ENCODE data around the gene WWP2.

DNA sequence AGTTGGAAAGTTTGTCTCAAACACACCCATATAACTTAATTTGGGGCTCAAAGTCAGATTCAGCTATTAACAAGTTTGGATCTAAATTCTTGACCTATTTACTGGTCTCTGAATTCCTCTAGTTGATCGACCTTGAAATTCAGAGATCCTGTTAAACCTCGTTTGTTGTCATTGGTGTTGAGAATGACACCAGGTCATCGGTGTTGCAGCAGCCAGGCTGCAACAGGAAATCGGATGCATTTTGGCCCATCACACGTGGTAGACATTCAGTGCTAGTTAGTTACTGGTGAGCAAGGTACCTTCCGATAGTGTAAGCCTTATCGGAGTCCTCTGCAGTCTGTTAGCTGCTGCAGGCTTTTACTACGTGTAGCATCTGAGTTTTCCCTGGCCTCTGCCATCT is 82.3 kb downstream of the WWP2 start:
- no peak for TF ChIP-seq POLR2A (IDR thresholded peaks at IDR 0.05)
- TF ChIP-seq, protein P1, sequence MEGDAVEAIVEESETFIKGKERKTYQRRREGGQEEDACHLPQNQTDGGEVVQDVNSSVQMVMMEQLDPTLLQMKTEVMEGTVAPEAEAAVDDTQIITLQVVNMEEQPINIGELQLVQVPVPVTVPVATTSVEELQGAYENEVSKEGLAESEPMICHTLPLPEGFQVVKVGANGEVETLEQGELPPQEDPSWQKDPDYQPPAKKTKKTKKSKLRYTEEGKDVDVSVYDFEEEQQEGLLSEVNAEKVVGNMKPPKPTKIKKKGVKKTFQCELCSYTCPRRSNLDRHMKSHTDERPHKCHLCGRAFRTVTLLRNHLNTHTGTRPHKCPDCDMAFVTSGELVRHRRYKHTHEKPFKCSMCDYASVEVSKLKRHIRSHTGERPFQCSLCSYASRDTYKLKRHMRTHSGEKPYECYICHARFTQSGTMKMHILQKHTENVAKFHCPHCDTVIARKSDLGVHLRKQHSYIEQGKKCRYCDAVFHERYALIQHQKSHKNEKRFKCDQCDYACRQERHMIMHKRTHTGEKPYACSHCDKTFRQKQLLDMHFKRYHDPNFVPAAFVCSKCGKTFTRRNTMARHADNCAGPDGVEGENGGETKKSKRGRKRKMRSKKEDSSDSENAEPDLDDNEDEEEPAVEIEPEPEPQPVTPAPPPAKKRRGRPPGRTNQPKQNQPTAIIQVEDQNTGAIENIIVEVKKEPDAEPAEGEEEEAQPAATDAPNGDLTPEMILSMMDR (IDR thresholded peaks at IDR 0.05), result no peak

Measured in body of pancreas (tissue), 4 donors.